ENCODE data around the gene MUL1. TPM values are rescaled to one million over a fixed set of nuclear protein-coding genes. Genes with fewer than 3 reads are reported as not detected.

Gene MUL1
- total RNA-seq, 4 donors from 2014 or later = 14.1 to 35.9 (median 29.3) TPM

DNA sequence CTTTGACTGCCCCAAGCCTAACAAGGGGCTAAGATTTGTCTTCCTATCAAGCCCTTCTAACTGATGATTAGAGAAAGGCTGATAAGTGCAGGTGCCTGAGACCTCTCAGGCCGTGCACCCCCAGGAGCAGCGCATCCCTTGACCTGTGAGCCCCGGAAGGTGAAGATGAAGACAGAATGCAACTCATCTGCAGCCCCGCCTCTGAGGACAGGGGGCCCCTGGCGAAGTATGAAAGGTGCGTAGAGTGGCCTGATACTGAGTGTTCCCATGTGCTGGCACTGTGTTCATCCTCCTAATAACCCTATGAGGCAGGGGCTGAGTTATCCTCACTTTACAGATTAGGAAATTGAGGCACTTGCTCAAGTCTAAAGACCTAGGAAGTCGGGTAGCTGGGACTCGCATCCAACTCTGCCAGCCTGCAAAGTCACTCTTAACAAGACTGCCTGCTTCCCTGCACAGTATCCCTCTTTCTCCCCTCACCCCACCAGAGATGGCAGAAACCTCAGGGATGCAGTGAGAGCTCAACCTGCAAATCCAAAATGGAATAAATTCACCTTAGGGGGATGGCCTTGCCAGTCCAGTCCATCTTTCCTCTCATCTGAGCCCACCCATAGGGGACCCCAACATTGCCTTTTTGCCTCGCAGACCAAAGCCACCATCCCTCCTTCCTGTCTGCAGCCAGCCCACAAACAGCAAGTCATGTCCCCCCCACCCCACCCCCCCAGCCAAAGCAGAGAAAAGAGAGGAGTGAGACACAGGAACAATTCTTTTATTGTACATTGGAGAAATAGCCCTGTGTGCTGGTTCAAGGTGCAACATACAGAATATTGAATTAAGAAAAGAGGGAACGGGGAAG lies 26.1 kb downstream of the MUL1 start:
- TF ChIP-seq, protein P1, sequence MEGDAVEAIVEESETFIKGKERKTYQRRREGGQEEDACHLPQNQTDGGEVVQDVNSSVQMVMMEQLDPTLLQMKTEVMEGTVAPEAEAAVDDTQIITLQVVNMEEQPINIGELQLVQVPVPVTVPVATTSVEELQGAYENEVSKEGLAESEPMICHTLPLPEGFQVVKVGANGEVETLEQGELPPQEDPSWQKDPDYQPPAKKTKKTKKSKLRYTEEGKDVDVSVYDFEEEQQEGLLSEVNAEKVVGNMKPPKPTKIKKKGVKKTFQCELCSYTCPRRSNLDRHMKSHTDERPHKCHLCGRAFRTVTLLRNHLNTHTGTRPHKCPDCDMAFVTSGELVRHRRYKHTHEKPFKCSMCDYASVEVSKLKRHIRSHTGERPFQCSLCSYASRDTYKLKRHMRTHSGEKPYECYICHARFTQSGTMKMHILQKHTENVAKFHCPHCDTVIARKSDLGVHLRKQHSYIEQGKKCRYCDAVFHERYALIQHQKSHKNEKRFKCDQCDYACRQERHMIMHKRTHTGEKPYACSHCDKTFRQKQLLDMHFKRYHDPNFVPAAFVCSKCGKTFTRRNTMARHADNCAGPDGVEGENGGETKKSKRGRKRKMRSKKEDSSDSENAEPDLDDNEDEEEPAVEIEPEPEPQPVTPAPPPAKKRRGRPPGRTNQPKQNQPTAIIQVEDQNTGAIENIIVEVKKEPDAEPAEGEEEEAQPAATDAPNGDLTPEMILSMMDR (IDR thresholded peaks at IDR 0.05) = no peak
- no peak for TF ChIP-seq POLR2A (IDR thresholded peaks at IDR 0.05)
- H3K9me3 ChIP-seq = no peaks in the 10 kb centered on the region
- no peak overlapping the region for H3K27ac ChIP-seq
- H3K36me3 ChIP-seq = no peaks in the 10 kb centered on the region
- no peak overlapping the region for H3K4me3 ChIP-seq
- H3K27me3 ChIP-seq = no peaks in the 10 kb centered on the region
- no peak for DNase-seq
- intact Hi-C loops (cut with DNase I; ENCODE audit: low total_unique reads) = no loop called here
- peaks cover 3 to 16% of the 10 kb centered on the region in 2 donors for H3K4me1 ChIP-seq

GRCh38 chr1:20480951-20481617 lies 26.9 kb downstream of the MUL1 start:
- Histone ChIP-seq H3K4me3 (no peak overlapping the region), H3K4me1 (peaks cover 3 to 22% of the 10 kb centered on the region in 2 donors), H3K36me3 (no peaks in the 10 kb centered on the region), H3K27ac (no peak overlapping the region), H3K27me3 (no peaks in the 10 kb centered on the region), H3K9me3 (no peaks in the 10 kb centered on the region)
- TF ChIP-seq, protein P1 (IDR thresholded peaks at IDR 0.05) = no peak
- TF ChIP-seq POLR2A (IDR thresholded peaks at IDR 0.05) = no peak
- DNase-seq = no peak
- intact Hi-C loops (cut with DNase I; ENCODE audit: low total_unique reads) = no loop called here

DNA sequence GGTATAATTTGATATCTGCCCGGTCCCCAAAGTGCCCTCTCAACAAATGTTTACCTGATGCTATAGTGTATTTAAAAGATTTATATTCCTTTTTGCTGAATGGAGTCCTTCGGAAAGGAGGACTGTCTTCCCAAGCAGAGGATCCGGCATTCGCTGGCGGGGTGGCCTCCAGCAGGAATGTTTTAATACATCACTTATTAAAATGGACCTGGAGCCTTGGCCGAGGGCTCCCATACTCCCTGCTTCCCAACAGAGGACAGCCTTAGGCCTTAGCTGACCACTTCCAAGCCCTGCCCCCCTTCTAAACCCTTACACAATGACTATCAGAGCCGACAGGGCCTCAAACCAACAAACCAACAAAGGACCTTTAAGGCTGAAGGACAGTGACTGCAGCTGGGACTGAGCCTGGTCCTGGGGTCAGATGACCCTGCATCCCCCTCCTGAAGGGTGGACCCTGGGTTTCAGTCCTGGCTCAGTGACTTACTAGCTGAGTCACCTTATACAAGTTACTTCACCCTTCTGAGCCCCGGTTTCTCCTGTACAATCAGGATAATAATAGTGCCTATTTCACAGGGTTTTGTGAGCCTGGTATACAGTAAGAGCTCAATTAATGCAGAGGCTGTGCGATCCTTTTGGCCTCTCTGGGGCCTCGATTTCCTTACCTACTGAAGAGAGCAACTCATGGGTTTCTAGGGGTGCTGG lies 27.6 kb downstream of the MUL1 start:
- DNase-seq = no peak
- Histone ChIP-seq H3K9me3 (no peaks in the 10 kb centered on the region), H3K4me3 (no peak overlapping the region), H3K36me3 (no peaks in the 10 kb centered on the region), H3K27me3 (no peaks in the 10 kb centered on the region), H3K27ac (no peak overlapping the region), H3K4me1 (peaks cover 3 to 22% of the 10 kb centered on the region in 2 donors)
- intact Hi-C loops (cut with DNase I; ENCODE audit: low total_unique reads) = no loop called here
- TF ChIP-seq, protein P1 (IDR thresholded peaks at IDR 0.05) = no peak
- TF ChIP-seq POLR2A (IDR thresholded peaks at IDR 0.05) = no peak

DNA sequence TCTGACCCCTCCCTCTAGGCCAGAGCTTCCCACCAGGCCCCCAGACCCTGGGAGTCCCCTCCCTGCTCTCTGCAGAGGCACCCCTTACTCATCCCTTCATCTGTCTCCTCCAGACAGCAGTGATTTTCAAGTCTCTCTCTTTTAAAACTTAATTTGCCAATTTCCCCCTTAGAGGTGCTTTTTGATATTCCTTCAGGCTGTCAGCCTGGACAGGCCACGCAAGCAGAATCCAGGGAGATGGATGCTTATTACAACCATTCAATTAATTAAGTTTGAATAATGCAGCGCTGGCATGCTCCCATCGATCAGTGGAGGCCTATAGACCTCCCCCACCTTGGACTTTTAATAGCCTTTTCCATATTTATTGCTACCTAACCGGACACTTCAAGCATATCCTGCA lies 28.1 kb downstream of the MUL1 start:
- H3K4me3 ChIP-seq = no peak overlapping the region
- no peaks in the 10 kb centered on the region for H3K27me3 ChIP-seq
- no peak overlapping the region for H3K27ac ChIP-seq
- TF ChIP-seq, protein P1 (IDR thresholded peaks at IDR 0.05) = no peak
- no peak for TF ChIP-seq POLR2A (IDR thresholded peaks at IDR 0.05)
- H3K4me1 ChIP-seq = peaks cover 3 to 19% of the 10 kb centered on the region in 2 donors
- H3K9me3 ChIP-seq = no peaks in the 10 kb centered on the region
- intact Hi-C loops (cut with DNase I; ENCODE audit: low total_unique reads) = no loop called here
- no peak for DNase-seq
- no peaks in the 10 kb centered on the region for H3K36me3 ChIP-seq

Data from uterus (tissue), 4 donors.